Measurements from ENCODE around the gene TAS2R46.
A peak's percentile ranks its signal among the peaks of the same experiment; 100 is the strongest.
"Not testable (repeated sequence)": the region's sequence is repeated elsewhere in the genome, so short reads cannot be mapped to it uniquely, and the experiment has no call there.

Gene TAS2R46

DNA sequence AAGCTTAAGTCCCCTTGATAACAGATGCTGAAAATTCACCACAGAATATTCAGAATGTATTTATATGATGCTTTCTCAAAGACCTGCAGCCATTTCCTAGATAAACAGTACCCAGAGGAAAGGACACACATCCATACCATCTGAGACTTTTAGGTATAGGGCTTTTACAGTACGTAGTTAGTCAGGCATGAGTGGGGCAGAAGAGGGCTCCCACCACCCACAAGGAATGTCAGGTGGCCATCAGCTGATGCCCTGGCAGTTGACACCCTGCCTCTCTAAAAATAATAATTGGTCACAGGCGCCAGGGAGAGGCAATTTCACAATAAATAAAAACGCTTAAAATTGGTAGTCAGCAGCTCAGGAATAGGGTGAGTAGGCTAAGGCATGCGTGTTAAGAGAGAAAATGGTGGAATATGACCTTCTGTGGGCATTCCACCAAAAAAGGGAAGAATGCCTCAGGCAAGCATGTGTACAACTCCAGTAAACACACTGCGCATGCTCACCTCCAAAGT lies 7.8 kb upstream of the TAS2R46 start:
- no peak overlapping the region for H3K4me3 ChIP-seq (ENCODE audit: control insufficient read depth, low read depth, low read length)
- DNase-seq (ENCODE audit: low read depth) = no peak
- TF ChIP-seq, protein P1, sequence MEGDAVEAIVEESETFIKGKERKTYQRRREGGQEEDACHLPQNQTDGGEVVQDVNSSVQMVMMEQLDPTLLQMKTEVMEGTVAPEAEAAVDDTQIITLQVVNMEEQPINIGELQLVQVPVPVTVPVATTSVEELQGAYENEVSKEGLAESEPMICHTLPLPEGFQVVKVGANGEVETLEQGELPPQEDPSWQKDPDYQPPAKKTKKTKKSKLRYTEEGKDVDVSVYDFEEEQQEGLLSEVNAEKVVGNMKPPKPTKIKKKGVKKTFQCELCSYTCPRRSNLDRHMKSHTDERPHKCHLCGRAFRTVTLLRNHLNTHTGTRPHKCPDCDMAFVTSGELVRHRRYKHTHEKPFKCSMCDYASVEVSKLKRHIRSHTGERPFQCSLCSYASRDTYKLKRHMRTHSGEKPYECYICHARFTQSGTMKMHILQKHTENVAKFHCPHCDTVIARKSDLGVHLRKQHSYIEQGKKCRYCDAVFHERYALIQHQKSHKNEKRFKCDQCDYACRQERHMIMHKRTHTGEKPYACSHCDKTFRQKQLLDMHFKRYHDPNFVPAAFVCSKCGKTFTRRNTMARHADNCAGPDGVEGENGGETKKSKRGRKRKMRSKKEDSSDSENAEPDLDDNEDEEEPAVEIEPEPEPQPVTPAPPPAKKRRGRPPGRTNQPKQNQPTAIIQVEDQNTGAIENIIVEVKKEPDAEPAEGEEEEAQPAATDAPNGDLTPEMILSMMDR (conservative IDR thresholded peaks at IDR 0.05; ENCODE audit: control insufficient read depth, insufficient read depth, low read depth, low read length) = no peak

GRCh38 chr12:11067514-11067913 lies 5.4 kb upstream of the TAS2R46 start:
- H3K4me3 ChIP-seq (ENCODE audit: control insufficient read depth, low read depth, low read length) = no peak overlapping the region
- TF ChIP-seq, protein P1 (conservative IDR thresholded peaks at IDR 0.05; ENCODE audit: control insufficient read depth, insufficient read depth, low read depth, low read length) = no peak
- DNase-seq (ENCODE audit: low read depth) = peak; percentile 56

DNA sequence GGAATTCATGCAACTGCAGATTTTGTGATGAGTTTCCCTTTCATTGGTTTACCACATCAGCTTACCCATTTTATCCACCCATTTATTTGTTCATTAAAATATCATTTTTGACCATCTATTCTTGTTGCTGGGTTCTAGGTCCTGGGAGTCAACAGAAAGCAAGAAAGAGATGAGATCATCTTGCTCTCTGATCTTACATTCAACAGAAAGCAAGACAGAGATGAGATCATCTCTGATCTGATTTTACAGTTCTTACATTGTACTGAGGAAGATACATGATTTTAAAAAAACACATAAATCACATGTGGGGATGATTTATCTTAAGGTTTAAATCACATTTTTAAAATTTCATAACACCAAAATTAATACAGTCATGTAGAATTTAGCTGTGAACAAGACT lies 2.3 kb downstream of the TAS2R46 start:
- DNase-seq (ENCODE audit: low read depth) = peak; percentile 25
- TF ChIP-seq, protein P1 (conservative IDR thresholded peaks at IDR 0.05; ENCODE audit: control insufficient read depth, insufficient read depth, low read depth, low read length) = no peak
- H3K4me3 ChIP-seq (ENCODE audit: control insufficient read depth, low read depth, low read length) = no peak overlapping the region

DNA sequence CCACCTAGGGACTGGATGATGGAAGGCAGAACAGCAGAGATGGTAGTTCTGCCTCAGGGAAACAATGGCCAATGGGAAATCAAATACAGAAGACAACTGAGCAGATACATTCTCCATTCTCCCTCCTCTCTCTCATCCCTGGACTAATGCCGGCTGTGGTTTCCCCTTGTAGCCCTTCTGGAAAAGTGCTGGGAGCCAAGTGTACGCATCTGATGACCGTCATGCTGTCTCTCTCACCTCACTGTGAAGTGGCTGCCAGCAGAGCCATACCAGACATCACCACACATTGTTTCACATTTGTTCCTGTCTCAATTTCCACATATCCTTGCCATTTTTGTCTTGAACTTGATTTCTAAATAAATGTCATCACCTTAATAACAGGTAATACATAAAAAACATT lies 3.1 kb downstream of the TAS2R46 start:
- H3K4me3 ChIP-seq (ENCODE audit: control insufficient read depth, low read depth, low read length) = no peak overlapping the region
- DNase-seq (ENCODE audit: low read depth) = no peak
- TF ChIP-seq, protein P1 (conservative IDR thresholded peaks at IDR 0.05; ENCODE audit: control insufficient read depth, insufficient read depth, low read depth, low read length) = no peak

DNA sequence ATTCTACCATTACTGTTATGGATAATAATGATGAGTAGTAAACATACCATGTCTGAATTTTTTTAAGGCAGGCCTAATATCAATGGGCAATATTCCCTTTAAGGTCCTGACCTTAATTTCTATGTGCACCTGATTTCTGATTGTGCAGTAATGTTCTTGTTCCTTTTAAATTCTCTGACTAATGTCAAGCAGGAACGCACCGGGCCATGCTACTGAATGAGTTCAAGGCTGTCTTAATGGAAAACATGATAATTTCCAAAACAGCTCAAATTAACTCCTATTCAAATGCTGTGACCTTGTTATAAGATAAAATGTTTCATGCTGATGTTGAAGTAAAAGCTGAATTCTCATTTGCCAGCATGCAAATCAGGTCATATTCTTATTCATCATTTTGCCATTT lies 6.8 kb downstream of the TAS2R46 start:
- TF ChIP-seq, protein P1 (conservative IDR thresholded peaks at IDR 0.05; ENCODE audit: control insufficient read depth, insufficient read depth, low read depth, low read length) = no peak
- DNase-seq (ENCODE audit: low read depth) = no peak
- no peak overlapping the region for H3K4me3 ChIP-seq (ENCODE audit: control insufficient read depth, low read depth, low read length)

DNA sequence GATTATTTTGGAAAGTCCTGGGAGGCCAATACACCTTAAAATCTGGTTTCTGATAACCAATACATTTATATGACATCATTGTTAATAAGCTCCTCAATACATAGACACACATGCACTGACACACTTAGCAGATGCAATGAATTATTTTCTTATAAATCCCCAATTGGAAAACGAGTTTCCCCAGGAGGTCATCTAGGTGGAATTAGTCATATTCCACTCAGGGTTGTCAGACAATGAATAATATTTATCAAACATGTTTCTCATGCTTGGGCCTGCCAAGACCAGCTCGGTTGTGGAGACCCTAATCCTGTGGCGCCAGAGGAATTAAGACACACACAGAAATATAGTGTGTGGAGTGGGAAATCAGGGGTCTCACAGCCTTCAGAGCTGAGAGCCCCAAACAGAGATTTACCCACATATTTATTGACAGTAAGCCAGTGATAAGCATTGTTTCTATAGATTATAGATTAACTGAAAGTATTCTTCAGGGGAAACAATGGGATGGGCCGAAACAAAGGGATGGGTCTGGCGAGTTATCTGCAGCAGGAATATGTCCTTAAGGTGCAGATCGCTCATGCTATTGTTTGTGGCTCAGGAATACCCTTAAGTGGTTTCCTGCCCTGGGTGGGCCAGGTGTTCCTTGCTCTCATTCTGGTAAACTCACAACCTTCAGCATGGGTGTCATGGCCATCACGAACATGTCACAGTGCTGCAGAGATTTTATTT lies 12.1 kb downstream of the TAS2R46 start:
- H3K4me3 ChIP-seq (ENCODE audit: control insufficient read depth, low read depth, low read length); DNase-seq (ENCODE audit: low read depth): not testable (repeated sequence)

- not testable (repeated sequence) for DNase-seq (ENCODE audit: low read depth); H3K4me3 ChIP-seq (ENCODE audit: control insufficient read depth, low read depth, low read length)
Observed at GRCh38 chr12:11041366-11041765, 20.7 kb downstream of the TAS2R46 start.

- no peak overlapping the region for H3K4me3 ChIP-seq (ENCODE audit: control insufficient read depth, low read depth, low read length)
- TF ChIP-seq, protein P1 (conservative IDR thresholded peaks at IDR 0.05; ENCODE audit: control insufficient read depth, insufficient read depth, low read depth, low read length) = no peak
- DNase-seq (ENCODE audit: low read depth) = no peak
Observed at GRCh38 chr12:11040162-11040561, 21.9 kb downstream of the TAS2R46 start.
